Transverse colon (tissue), 4 donors: ENCODE data around the gene ENGASE. TPM values are rescaled to one million over a fixed set of nuclear protein-coding genes. Genes with fewer than 3 reads are reported as not detected.

Experiments used
- DNase-seq: peaks from one replicate; pipeline ENCODE4 v3.0.0-alpha.2; 2019
- H3K27ac ChIP-seq, 4 donors: fragments of 200-600 bp; sonication (generic); 2 replicates each; pipeline ENCODE4 v1.5.1; 2016 to 2018; ENCODE audit warnings: inconsistent platforms in 4 of 4
- H3K27me3 ChIP-seq: fragments of 200-600 bp; sonication (generic); 2 replicates; pipeline ENCODE4 v1.5.1; 2017; ENCODE audit warnings: inconsistent platforms
- H3K36me3 ChIP-seq, 4 donors: fragments of 200-600 bp; sonication (generic); 2 replicates each; pipeline ENCODE4 v1.5.1; 2017 to 2019; ENCODE audit warnings: inconsistent platforms in 4 of 4
- H3K4me1 ChIP-seq, 4 donors: fragments of 200-600 bp; sonication (generic); 2 replicates each; pipeline ENCODE4 v1.5.1; 2017 to 2020; ENCODE audit warnings: inconsistent platforms in 4 of 4
- H3K4me3 ChIP-seq, 4 donors: fragments of 200-600 bp; sonication (generic); 1 replicate in 1 of 4; 2 replicates in 3 of 4; pipeline versions ENCODE4 v1.5.1 to v1.6.1; 2017 to 2019; ENCODE audit warnings: inconsistent platforms in 4 of 4
- H3K9me3 ChIP-seq, 2 donors: fragments of 200-600 bp; sonication (generic); 2 replicates each; pipeline ENCODE4 v1.5.1; 2017 to 2019; ENCODE audit warnings: inconsistent platforms in 2 of 2
- CTCF ChIP-seq, 5 experiments: fragments of 200-600 bp in 3 of 5; fragments of 450-650 bp in 2 of 5; sonication (generic) in 3 of 5; IDR thresholded peaks; 1 replicate in 2 of 5; 2 replicates in 3 of 5; pipeline ENCODE4 v1.5.1; 2016 to 2017; ENCODE audit warnings: antibody characterized with exemption in 5 of 5, inconsistent platforms in 3 of 5, mild to moderate bottlenecking in 2 of 5, moderate library complexity in 1 of 5
- EP300 ChIP-seq: sonication (generic); formaldehyde crosslinking; IDR thresholded peaks from one replicate; pipeline ENCODE4 v1.6.1; 2017; ENCODE audit warnings: antibody characterized with exemption, low read depth
- POLR2A ChIP-seq: fragments of 450-650 bp; IDR thresholded peaks from one replicate; pipeline ENCODE4 v1.6.1; 2016; ENCODE audit warnings: antibody characterized with exemption, mild to moderate bottlenecking, moderate library complexity
- POLR2AphosphoS5 ChIP-seq, 3 donors: sonication (generic); formaldehyde crosslinking; IDR thresholded peaks; one replicate each; pipeline ENCODE4 v1.6.1; 2016; ENCODE audit warnings: antibody characterized with exemption in 3 of 3
- WGBS, 2 donors: methylation state at CpG; one replicate each; pipeline ENCODE4 v1.1.5; 2018; ENCODE audit warnings: low coverage in 1 of 2; 5-methylcytosine and 5-hydroxymethylcytosine counted together
- in situ Hi-C, 4 donors: fragments of 200-750 bp; cut with MboI; loops; one replicate each; pipeline versions ENCODE4 v1.15.0 to v1.15.1; 2017; ENCODE audit warnings: low sequenced_read_pairs in 3 of 4, low pct_ligation_motif_present in 1 of 4, low pct_unique_long_range_greater_than_20kb in 1 of 4
- intact Hi-C: fragments of 100-400 bp; cut with DNase I; formaldehyde crosslinking; loops from one replicate; pipeline ENCODE4 v1.15.1; 2023; ENCODE audit warnings: low total_unique reads
- total RNA-seq, 4 donors: library from RNA; depleted of rRNA; stranded (reverse); fragments of >200 nt; gene quantifications; one replicate each; pipeline ENCODE4 v1.1.0, GENCODE V29; 2016

Gene ENGASE
- total RNA-seq, 4 donors from 2014 or later, result 74.7 to 335 (median 121) TPM

DNA sequence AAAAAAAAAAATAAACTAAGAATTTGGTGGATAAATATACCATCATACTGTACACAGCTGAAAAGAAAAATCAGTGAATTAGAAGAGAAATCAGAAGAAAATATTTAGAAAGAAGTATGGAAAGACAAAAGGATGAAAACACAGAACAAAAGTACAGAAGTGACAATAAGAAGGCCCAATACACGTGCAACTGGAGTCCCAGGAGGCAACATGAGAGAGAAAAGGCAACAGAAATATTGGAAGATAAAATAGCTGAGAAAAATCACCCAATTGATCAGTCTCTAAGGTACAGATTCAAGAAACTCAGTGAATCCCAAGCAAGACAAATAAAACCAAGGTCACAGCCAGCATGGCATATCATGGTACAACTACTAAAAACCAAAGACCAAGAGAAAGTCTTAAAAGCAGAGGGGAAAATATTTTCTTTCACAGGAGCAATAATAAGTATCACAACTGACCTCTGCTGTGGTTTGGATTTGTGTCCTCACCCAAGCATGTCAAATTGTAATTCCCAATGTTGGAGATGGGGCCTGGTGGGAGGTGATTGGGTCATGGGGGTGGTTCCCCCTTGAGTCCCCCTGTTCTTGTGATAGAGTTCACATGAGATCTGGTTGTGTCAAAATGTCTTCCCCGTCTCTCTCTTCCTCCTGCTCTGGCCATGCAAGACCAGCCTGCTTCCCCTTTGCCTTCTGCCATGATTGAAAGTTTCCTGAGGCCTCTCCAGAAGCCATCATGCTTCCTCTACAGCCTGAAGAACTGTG, 20.2 kb upstream of the ENGASE start:
- in situ Hi-C loops, result loop anchor here in 3 of 4 donors (10.0 to 25.0 kb wide), 2 partner anchors 333 to 340 kb away; no protein-coding TSS in a partner anchor
- no peak overlapping the region for H3K27ac ChIP-seq

GRCh38 chr17:79055197-79055596, 19.4 kb upstream of the ENGASE start:
- in situ Hi-C loops, result loop anchor here in 3 of 4 donors (10.0 to 25.0 kb wide), 2 partner anchors 332 to 340 kb away; no protein-coding TSS in a partner anchor
- no peaks in the 10 kb centered on the region for H3K27me3 ChIP-seq
- H3K4me1 ChIP-seq, result no peaks in the 10 kb centered on the region
- H3K27ac ChIP-seq, result no peak overlapping the region
- no peak for DNase-seq
- H3K36me3 ChIP-seq, result no peaks in the 10 kb centered on the region
- intact Hi-C loops, result loop anchor here (10.0 kb wide), 1 partner anchor 1000 kb away; no protein-coding TSS in a partner anchor
- H3K4me3 ChIP-seq, result no peak overlapping the region
- 89 to 96% methylated on average over 4 to 5 of the region's 5 CpGs for WGBS, 2 donors
- H3K9me3 ChIP-seq, result peaks cover 4 to 9% of the 10 kb centered on the region in 2 donors
- TF ChIP-seq POLR2A (no peak), CTCF (IDR thresholded peaks at IDR 0.05) (no peak), EP300 (no peak), POLR2AphosphoS5 (IDR thresholded peaks at IDR 0.05) (no peak)

More for the DNA sequence above, 20.2 kb upstream of the ENGASE start:
- intact Hi-C loops, result loop anchor here (10.0 kb wide), 1 partner anchor 1000 kb away; no protein-coding TSS in a partner anchor
- no peak overlapping the region for H3K4me3 ChIP-seq
- 77 to 79% methylated on average over 2 of the region's 2 CpGs for WGBS, 2 donors
- no peak for DNase-seq
- H3K4me1 ChIP-seq, result no peaks in the 10 kb centered on the region
- H3K9me3 ChIP-seq, result peaks cover 4 to 9% of the 10 kb centered on the region in 2 donors
- no peak for TF ChIP-seq POLR2A
- no peak for TF ChIP-seq EP300
- no peak for TF ChIP-seq POLR2AphosphoS5 (IDR thresholded peaks at IDR 0.05)
- no peak for TF ChIP-seq CTCF (IDR thresholded peaks at IDR 0.05)
- H3K36me3 ChIP-seq, result no peaks in the 10 kb centered on the region
- H3K27me3 ChIP-seq, result no peaks in the 10 kb centered on the region

DNA sequence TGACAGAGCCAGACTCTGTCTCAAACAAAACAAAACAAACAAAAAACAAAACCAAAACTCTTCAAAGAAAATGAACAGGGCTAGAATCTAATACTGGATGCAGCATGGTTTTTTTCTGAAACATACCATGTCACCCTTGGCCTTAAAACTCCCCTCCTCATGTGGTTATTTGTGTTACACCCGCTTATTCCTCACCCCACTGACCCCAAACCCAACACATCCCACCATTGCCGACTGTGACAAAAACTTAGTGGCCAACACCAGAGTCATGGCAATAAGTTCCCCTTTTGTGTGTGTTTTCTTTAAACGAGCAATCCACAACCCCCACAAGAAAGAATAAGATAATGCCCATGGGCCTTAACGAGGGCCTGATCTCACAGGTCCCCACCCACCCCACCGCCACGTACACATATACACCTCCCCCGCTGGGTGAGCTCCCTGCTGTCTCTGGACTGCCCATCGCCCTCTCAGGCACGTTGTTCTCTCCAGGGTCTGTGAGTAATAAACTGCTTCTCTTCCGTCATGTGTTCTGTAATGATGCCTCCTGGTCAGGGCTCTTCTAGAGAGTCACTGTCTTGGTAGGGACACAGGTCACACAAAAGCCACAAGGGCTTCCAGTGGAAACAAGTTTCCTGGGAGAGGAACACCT, 16.8 kb upstream of the ENGASE start:
- no peak for DNase-seq
- TF ChIP-seq CTCF (IDR thresholded peaks at IDR 0.05), result no peak
- TF ChIP-seq EP300, result no peak
- no peak for TF ChIP-seq POLR2A
- TF ChIP-seq POLR2AphosphoS5 (IDR thresholded peaks at IDR 0.05), result no peak
- no peak overlapping the region for H3K4me3 ChIP-seq
- in situ Hi-C loops, result loop anchor here in 3 of 4 donors (10.0 to 25.0 kb wide), 2 partner anchors 329 to 337 kb away; no protein-coding TSS in a partner anchor
- H3K27me3 ChIP-seq, result no peaks in the 10 kb centered on the region
- H3K27ac ChIP-seq, result no peak overlapping the region
- intact Hi-C loops, result loop anchor here (10.0 kb wide), 1 partner anchor 1003 kb away; no protein-coding TSS in a partner anchor
- no peaks in the 10 kb centered on the region for H3K4me1 ChIP-seq
- H3K9me3 ChIP-seq, result peaks cover 4 to 9% of the 10 kb centered on the region in 2 donors
- 73 to 100% methylated on average over 1 to 10 of the region's 10 CpGs for whole genome bisulfite sequencing, 2 donors
- H3K36me3 ChIP-seq, result no peaks in the 10 kb centered on the region

GRCh38 chr17:79062691-79063090, 11.9 kb upstream of the ENGASE start:
- in situ Hi-C loops, result loop anchor here in 2 of 4 donors (25.0 kb wide), 1 partner anchor 325 kb away; no protein-coding TSS in a partner anchor

More at GRCh38 chr17:79062691-79063090, 11.9 kb upstream of the ENGASE start:
- 33 to 75% methylated on average over 3 to 7 of the region's 7 CpGs for WGBS, 2 donors
- intact Hi-C loops, result no loop called here
- no peak for TF ChIP-seq EP300
- Histone ChIP-seq H3K27me3 (no peaks in the 10 kb centered on the region), H3K36me3 (no peaks in the 10 kb centered on the region), H3K9me3 (no peaks in the 10 kb centered on the region), H3K4me1 (peaks cover 0 to 5% (median 0%) of the 10 kb centered on the region in 4 donors), H3K27ac (no peak overlapping the region), H3K4me3 (no peak overlapping the region)
- DNase-seq, result no peak
